Activated naive CD8-positive, alpha-beta T cell treated with anti-CD3 and anti-CD28 coated beads for 36 hours (primary cell): ENCODE data around the gene SHROOM1. TPM values are rescaled to one million over a fixed set of nuclear protein-coding genes. Genes with fewer than 3 reads are reported as not detected.

ENCODE experiments used
- DNase-seq: peaks from one replicate; pipeline ENCODE4 v3.0.0; 2021
- H3K27ac Mint-ChIP-seq: one replicate; pipeline ENCODE4 v1.8.0; 2022; ENCODE audit warnings: mild to moderate bottlenecking, moderate library complexity, mixed read lengths
- H3K27me3 Mint-ChIP-seq: one replicate; pipeline ENCODE4 v1.8.0; 2022; ENCODE audit warnings: mild to moderate bottlenecking, mixed read lengths
- H3K36me3 Mint-ChIP-seq: one replicate; pipeline ENCODE4 v1.8.0; 2021; ENCODE audit warnings: mild to moderate bottlenecking, mixed read lengths
- H3K4me1 Mint-ChIP-seq: one replicate; pipeline ENCODE4 v1.8.0; 2021; ENCODE audit warnings: mixed read lengths
- H3K4me3 Mint-ChIP-seq: one replicate; pipeline ENCODE4 v1.8.0; 2022; ENCODE audit warnings: mild to moderate bottlenecking, moderate library complexity, mixed read lengths
- H3K9me3 Mint-ChIP-seq: one replicate; pipeline ENCODE4 v1.8.0; 2022; ENCODE audit warnings: mixed read lengths
- total RNA-seq, 2 experiments: library from RNA; stranded (reverse); gene quantifications; one replicate each; pipeline ENCODE4 v1.2.3, GENCODE V29; 2021

SHROOM1 gene, protein sequence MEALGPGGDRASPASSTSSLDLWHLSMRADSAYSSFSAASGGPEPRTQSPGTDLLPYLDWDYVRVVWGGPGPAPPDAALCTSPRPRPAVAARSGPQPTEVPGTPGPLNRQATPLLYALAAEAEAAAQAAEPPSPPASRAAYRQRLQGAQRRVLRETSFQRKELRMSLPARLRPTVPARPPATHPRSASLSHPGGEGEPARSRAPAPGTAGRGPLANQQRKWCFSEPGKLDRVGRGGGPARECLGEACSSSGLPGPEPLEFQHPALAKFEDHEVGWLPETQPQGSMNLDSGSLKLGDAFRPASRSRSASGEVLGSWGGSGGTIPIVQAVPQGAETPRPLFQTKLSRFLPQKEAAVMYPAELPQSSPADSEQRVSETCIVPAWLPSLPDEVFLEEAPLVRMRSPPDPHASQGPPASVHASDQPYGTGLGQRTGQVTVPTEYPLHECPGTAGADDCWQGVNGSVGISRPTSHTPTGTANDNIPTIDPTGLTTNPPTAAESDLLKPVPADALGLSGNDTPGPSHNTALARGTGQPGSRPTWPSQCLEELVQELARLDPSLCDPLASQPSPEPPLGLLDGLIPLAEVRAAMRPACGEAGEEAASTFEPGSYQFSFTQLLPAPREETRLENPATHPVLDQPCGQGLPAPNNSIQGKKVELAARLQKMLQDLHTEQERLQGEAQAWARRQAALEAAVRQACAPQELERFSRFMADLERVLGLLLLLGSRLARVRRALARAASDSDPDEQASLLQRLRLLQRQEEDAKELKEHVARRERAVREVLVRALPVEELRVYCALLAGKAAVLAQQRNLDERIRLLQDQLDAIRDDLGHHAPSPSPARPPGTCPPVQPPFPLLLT
- 1 to 10 TPM; 1.8 to 2.3 TPM for total RNA-seq

GRCh38 chr5:132830436-132831094 is at the start of gene SHROOM1:
Gene SHROOM1, minus strand, starts transcription at chr5:132830647. Its CDS starts 4,507 bp downstream, at chr5:132826140.
- Mint-ChIP-seq H3K9me3 (no peaks in the 10 kb centered on the region), H3K27ac (peak within 1 kb of the TSS; percentile 51), H3K4me3 (peak within 1 kb of the TSS; percentile 87), H3K4me1 (peaks cover 3% of the 10 kb centered on the region), H3K27me3 (peaks cover 55% of the 10 kb centered on the region), H3K36me3 (no peaks in the 10 kb centered on the region)
- DNase-seq: peak; percentile 47

DNA sequence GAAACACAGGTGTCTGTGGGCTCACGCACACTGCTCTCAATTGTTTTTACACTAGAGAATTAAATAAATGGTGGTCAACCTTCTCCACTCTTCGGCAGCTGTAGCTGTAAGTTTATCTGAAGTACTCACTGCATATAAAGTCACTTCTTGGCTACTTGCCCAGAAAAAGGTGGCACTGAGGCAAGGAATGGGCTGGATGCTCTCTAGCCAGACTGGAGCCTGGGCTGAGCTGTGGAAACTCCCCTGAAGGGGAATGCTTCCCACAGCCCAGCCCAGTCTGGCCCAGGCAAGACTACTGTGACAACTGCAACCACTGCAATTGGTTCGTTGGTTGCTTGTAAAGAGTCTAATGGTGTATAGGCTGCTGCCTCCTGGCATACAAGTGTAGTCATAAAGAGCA is 47.5 kb upstream of the SHROOM1 start:
- Mint-ChIP-seq H3K36me3 (peaks cover 2% of the 10 kb centered on the region), H3K27me3 (no peaks in the 10 kb centered on the region), H3K27ac (peak overlapping the region; percentile 54), H3K4me1 (no peaks in the 10 kb centered on the region), H3K9me3 (no peaks in the 10 kb centered on the region), H3K4me3 (no peak overlapping the region)
- no peak for DNase-seq

DNA sequence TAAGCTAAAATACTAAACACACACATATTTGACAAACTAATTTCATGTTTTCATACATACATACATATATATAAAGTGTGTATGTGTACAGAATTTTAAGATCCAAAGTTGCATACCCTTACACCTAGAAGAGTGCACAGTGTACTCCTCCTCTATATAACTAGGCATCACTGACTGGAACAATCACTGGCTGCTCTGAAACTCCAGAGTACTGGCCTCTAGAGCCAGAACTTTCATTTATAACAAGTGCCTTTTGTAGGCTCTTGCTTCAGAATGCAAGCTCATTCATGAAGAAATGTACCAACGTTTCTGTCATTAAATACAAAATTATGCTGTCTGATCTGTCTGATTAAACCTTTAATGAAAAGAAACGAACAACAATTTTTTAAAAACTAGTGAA is 47.0 kb upstream of the SHROOM1 start:
- Mint-ChIP-seq H3K9me3 (no peaks in the 10 kb centered on the region), H3K4me1 (no peaks in the 10 kb centered on the region), H3K36me3 (peaks cover 2% of the 10 kb centered on the region), H3K4me3 (no peak overlapping the region), H3K27me3 (no peaks in the 10 kb centered on the region), H3K27ac (no peak overlapping the region)
- no peak for DNase-seq

DNA sequence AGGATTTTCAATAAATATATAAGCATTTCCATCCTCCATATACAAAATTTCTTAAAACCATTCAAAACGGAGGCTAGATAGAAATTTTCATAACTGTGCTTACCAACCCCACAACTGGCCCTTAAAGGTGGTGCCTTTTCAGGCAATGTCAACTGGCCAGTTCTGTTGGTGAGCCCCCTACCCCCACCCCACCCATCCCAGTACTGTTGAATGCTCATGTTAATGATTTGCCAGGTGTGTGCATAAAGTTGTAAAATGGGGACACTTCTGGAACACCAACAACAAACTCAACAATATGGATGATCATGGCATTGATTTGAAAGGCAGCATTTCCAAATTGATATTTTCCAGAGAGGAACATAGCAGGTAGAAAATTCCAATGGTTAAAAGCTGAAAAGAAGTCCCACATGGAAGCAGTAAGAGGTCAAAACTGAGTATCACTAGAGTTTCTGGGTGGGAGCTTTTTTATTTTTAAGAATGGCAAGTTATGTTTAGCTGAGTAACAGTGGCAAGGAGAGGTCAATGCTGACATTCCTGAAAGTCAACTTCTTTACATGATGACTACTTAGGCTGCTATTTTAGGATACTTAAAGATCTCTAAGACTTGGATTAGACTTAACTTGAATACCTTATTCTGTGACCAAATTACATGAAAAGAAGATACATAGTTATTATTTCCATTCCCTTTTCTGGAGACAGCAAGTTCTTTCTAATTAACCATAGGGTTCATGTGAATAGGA is 45.7 kb upstream of the SHROOM1 start:
- DNase-seq: no peak
- Mint-ChIP-seq H3K27ac (no peak overlapping the region), H3K9me3 (no peaks in the 10 kb centered on the region), H3K27me3 (no peaks in the 10 kb centered on the region), H3K4me3 (no peak overlapping the region), H3K4me1 (no peaks in the 10 kb centered on the region), H3K36me3 (peaks cover 7% of the 10 kb centered on the region)

DNA sequence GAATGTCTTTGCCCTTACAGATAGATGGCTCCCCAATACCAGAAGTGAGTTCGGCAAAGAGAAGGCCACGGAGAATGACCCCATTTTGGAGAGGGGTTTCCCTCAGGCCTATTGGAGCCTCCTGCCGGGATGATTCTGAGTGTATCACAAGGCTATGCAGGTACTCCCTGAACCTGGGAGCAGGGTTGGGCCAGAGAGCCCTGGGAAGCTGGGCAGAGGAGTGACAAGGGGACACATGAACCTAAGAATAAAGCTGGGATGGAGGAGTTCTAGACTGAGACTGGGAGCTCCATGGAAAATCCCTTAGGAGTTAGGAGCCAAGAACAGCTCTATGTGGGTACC is 43.5 kb upstream of the SHROOM1 start:
- peaks cover 14% of the 10 kb centered on the region for H3K4me1 Mint-ChIP-seq
- H3K9me3 Mint-ChIP-seq: no peaks in the 10 kb centered on the region
- H3K36me3 Mint-ChIP-seq: peaks cover 20% of the 10 kb centered on the region
- no peaks in the 10 kb centered on the region for H3K27me3 Mint-ChIP-seq
- H3K4me3 Mint-ChIP-seq: no peak overlapping the region
- DNase-seq: no peak
- H3K27ac Mint-ChIP-seq: no peak overlapping the region

GRCh38 chr5:132873119-132873929 is 42.9 kb upstream of the SHROOM1 start, which contains the start of gene LEAP2:
Gene LEAP2, plus strand, starts transcription at chr5:132873668. Its CDS starts 27 bp downstream, at chr5:132873695.
- peaks cover 19% of the 10 kb centered on the region for H3K4me1 Mint-ChIP-seq
- H3K4me3 Mint-ChIP-seq: no peak within 1 kb of the TSS
- H3K9me3 Mint-ChIP-seq: no peaks in the 10 kb centered on the region
- H3K27me3 Mint-ChIP-seq: no peaks in the 10 kb centered on the region
- peaks cover 26% of the 10 kb centered on the region for H3K36me3 Mint-ChIP-seq
- H3K27ac Mint-ChIP-seq: no peak within 1 kb of the TSS
- no peak for DNase-seq

DNA sequence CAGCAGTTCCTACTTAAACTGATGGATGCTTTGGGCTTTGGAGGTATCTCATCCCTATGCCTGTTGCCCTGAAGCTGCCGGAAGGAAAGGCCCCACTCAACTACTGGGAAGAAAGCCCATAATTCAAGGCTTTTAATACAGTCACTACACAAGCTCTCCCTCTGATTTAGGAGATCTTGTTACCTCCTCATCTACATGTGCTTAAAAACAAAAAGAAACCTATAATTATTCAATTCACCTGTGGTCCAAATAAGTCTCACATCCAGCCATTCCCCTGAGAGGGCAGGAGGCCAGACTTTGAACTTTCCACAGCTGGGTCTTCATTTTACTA is 42.3 kb upstream of the SHROOM1 start:
- H3K4me3 Mint-ChIP-seq: no peak overlapping the region
- no peak for DNase-seq
- peaks cover 24% of the 10 kb centered on the region for H3K4me1 Mint-ChIP-seq
- no peaks in the 10 kb centered on the region for H3K27me3 Mint-ChIP-seq
- H3K9me3 Mint-ChIP-seq: no peaks in the 10 kb centered on the region
- H3K27ac Mint-ChIP-seq: no peak overlapping the region
- peaks cover 30% of the 10 kb centered on the region for H3K36me3 Mint-ChIP-seq

DNA sequence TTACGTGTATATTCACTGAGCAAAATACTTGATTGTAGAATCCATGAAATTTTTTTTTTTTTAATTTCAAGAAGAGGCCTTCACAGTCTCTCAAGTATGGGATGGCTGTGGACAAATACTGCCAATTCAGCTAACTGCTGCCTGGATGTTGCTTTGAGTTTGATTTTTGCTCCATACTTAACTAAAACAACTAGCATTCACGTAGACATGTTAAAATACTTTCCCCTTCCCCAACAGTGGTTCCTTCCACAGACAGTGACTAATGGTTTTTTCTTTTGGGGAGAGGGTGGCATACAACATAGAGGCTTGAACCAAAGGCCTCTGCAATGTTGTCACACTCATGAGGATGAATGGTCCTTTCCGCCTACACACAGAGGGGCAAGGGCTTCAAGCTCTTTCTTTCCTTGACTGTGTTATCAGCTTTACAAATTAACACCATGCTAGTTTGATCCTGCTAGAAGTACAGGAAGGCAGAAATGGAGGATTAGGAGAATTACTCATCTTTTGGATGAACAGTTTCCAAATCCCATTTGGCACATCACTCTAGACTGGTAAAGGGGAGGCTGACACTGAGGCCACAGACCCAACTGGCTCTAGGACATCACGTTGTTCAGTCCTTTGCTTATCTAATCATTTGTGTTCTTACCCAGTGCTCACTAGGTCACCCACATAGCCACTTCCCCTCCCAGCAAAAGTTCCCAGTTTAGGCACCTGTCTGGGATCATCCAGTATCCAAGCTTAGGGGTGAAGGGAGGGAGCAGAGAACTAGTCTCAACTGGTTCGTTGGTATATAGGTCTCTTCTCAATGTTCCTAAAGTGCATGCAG is 41.2 kb upstream of the SHROOM1 start:
- no peaks in the 10 kb centered on the region for H3K27me3 Mint-ChIP-seq
- no peak for DNase-seq
- H3K4me3 Mint-ChIP-seq: no peak overlapping the region
- no peaks in the 10 kb centered on the region for H3K9me3 Mint-ChIP-seq
- H3K27ac Mint-ChIP-seq: no peak overlapping the region
- peaks cover 30% of the 10 kb centered on the region for H3K4me1 Mint-ChIP-seq
- peaks cover 39% of the 10 kb centered on the region for H3K36me3 Mint-ChIP-seq

- H3K27me3 Mint-ChIP-seq: no peaks in the 10 kb centered on the region
- H3K9me3 Mint-ChIP-seq: no peaks in the 10 kb centered on the region
- H3K27ac Mint-ChIP-seq: peak overlapping the region; percentile 16
- H3K4me3 Mint-ChIP-seq: no peak overlapping the region
- H3K36me3 Mint-ChIP-seq: peaks cover 41% of the 10 kb centered on the region
- no peak for DNase-seq
- H3K4me1 Mint-ChIP-seq: peaks cover 36% of the 10 kb centered on the region
Observed at GRCh38 chr5:132870801-132871200, 40.4 kb upstream of the SHROOM1 start.

- Mint-ChIP-seq H3K27me3 (no peaks in the 10 kb centered on the region), H3K36me3 (peaks cover 41% of the 10 kb centered on the region), H3K9me3 (no peaks in the 10 kb centered on the region), H3K4me1 (peaks cover 41% of the 10 kb centered on the region), H3K27ac (peak overlapping the region; percentile 39), H3K4me3 (peak overlapping the region; percentile 98)
- no peak for DNase-seq
Observed at GRCh38 chr5:132868754-132869153, 38.3 kb upstream of the SHROOM1 start.

DNA sequence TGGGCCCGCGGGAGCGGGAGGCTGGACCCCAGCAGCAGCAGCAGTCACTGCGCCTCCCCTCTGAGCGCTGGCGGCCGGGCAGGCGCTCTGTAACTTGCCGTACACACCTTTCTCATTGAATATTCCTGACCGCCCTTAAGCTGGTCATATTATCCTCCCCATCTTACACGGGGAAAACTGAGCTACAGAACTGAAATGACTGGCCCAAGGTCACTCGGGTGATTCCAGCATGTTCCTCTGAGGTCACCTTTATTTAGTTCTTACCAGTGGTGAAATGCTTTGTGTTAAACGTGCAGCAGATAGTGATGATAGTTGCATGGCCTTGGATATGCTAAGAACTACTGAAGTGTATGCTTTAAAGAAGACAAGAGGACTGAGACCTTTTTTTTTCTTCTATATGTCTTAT is 36.6 kb upstream of the SHROOM1 start:
- DNase-seq: no peak
- peak overlapping the region; percentile 98 for H3K4me3 Mint-ChIP-seq
- no peaks in the 10 kb centered on the region for H3K9me3 Mint-ChIP-seq
- H3K27me3 Mint-ChIP-seq: no peaks in the 10 kb centered on the region
- H3K36me3 Mint-ChIP-seq: peaks cover 35% of the 10 kb centered on the region
- peak overlapping the region; percentile 99 for H3K27ac Mint-ChIP-seq
- H3K4me1 Mint-ChIP-seq: peaks cover 41% of the 10 kb centered on the region

DNA sequence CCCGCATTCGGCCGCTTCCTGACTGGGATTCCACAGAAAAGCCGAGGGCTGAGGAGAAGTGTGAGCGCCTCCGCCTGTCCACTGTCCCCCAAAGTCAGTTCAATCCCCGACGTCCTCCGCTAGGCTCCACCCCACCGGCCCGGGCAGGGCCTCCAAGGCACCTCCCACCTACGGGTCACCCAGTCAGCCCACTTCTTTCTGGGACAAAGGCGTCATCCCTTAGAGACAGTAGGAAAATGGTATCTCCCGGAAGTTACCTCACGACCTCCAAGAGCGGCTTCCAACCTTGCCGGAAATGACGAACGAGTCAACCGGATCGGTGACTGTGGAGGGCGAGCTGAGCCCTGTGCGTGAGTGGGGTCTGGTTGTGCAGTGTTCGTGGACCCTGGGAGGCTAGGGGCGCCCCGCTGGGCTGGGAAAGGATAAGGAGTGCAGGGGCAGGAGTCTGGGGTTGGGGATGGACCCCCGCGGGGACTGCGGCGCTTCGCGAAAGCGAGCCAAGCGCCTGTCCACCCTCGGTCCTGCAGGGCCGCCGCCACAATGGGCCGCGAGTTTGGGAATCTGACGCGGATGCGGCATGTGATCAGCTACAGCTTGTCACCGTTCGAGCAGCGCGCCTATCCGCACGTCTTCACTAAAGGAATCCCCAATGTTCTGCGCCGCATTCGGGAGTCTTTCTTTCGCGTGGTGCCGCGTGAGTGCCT is 36.0 kb upstream of the SHROOM1 start, which contains the start of the genes GDF9 and UQCRQ:
GDF9 (minus strand) TSS at position 128 of the 704 bp plus-strand sequence. CDS start 1,936 bp downstream, outside the sequence.
UQCRQ (plus strand) TSS at position 301 of the 704 bp plus-strand sequence; CDS start at position 541, 240 bp downstream.
- Mint-ChIP-seq H3K9me3 (no peaks in the 10 kb centered on the region), H3K27me3 (no peaks in the 10 kb centered on the region)

More for the DNA sequence above, 36.0 kb upstream of the SHROOM1 start, which contains the start of the genes GDF9 and UQCRQ:
- Mint-ChIP-seq H3K4me3 (peak within 1 kb of the TSS; percentile 98), H3K27ac (peak within 1 kb of the TSS; percentile 99), H3K36me3 (peaks cover 35% of the 10 kb centered on the region), H3K4me1 (peaks cover 41% of the 10 kb centered on the region)
- DNase-seq: peak; percentile 92
